ENCODE results near the gene TMEM131. TPM values are rescaled to one million over a fixed set of nuclear protein-coding genes. Genes with fewer than 3 reads are reported as not detected.
A peak's percentile ranks its signal among the peaks of the same experiment; 100 is the strongest.

The TMEM131 gene
- total RNA-seq, 1 experiment from 2014 or later: 18.3 TPM

DNA sequence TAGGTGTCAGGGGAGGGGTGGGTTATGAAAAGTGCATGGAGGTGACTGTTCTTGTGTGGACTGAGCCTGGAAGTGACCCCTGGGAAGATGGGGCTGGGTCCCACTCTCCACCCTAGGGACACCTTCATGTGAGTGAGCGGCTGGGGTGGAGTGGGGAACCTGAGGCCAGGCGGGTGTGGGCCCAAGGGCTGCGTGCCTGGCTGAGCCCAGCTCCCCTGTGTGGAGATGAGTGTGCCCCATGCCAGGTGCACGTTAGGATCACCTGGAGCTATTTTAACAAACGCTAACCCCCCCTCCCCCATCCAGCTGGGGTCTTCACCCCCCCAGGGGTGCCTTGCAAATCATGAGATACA is 255.9 kb downstream of the TMEM131 start:
- no peak for DNase-seq (ENCODE audit: low read depth)

- no peak for DNase-seq (ENCODE audit: low read depth)
Measured at GRCh38 chr2:97739020-97739892, 256.5 kb downstream of the TMEM131 start.

DNA sequence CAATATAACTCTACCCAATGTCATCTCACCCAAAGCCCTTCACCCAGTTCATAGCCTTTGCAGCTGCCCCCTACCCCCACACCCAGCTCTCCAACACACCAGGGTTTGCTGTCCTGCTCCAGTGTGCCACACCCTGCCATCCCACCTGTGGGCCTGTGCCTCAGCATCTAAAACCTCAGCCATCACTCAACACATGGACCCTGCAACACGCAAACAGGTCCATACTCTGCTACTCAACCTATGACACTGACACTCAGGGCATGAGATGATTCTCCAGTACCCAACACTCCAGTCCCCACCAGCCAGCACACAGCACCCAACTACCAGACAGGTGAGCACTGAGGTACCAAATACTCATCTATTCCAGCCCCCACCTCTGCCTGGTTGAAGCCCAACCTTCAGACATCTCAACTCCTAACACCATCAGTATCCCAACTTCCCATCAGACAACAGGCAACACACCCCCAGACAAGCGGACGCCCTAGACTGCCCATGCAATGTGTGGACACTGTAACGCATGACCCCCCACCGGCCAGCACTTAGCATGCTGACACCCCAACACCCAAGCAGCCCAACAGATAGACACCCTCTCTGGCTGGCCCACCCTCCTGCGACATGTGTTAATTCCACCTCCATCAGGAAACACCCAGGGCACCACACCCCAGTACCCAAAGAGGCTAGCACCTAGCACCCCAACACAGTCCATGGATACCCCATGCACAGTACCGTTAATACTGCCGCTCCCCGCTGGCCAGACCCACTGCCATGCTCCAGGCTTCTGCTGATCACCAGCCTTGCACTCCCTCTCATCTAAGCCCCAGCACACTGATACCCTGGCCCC is 257.3 kb downstream of the TMEM131 start:
- no peak for DNase-seq (ENCODE audit: low read depth)

DNA sequence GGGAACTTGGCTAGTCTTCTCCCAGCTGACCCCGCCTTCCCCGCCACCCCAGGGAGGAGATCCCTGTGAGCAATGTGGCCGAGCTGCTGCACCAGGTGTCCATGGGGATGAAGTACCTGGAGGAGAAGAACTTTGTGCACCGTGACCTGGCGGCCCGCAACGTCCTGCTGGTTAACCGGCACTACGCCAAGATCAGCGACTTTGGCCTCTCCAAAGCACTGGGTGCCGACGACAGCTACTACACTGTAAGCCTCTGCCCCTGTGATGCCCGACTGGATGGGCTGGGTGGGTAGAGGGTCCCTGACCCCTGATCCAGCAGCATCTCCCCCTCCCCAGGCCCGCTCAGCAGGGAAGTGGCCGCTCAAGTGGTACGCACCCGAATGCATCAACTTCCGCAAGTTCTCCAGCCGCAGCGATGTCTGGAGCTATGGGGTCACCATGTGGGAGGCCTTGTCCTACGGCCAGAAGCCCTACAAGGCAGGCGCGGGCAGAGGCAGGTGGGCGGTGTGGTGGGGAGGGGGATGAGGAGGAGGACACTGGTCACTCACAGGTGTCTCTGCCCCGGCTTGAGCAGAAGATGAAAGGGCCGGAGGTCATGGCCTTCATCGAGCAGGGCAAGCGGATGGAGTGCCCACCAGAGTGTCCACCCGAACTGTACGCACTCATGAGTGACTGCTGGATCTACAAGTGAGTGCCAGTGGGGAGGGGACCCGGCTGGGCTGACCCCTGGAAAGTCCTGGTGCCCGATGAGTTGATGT is 258.1 kb downstream of the TMEM131 start:
- no peak for DNase-seq (ENCODE audit: low read depth)

- DNase-seq (ENCODE audit: low read depth): no peak
Measured at GRCh38 chr2:97736608-97737330, 259.0 kb downstream of the TMEM131 start.

DNA sequence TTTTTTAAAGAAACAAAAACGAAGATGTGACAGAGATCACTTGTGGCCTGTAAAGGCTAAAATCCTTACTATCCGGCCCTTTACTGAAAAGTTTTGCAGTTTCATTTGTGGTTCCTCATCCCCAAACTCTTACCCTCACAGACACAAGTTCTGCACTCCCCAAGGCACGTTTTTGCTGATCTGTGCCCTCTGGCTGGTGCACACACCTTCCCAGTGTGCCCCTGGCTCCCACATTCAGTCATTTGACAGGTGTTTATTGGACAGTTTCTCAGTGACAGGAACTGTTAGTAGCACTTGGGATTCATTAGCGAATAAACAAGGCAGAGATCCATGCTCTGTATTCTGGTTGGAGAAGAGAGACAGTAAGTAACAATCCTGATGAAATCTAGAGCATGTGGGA is 259.6 kb downstream of the TMEM131 start:
- no peak for DNase-seq (ENCODE audit: low read depth)

DNA sequence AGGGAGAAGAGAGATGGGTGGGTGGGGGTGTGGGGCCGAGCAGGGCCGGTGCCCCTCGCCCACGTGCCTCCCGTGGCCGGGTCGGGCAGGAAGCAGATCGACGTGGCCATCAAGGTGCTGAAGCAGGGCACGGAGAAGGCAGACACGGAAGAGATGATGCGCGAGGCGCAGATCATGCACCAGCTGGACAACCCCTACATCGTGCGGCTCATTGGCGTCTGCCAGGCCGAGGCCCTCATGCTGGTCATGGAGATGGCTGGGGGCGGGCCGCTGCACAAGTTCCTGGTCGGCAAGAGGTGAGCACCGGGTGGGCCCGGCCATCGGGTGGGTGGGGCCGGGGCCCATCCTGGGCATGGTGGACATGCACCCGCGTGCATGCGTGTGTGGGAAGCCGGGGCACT is 260.6 kb downstream of the TMEM131 start:
- no peak for DNase-seq (ENCODE audit: low read depth)

- no peak for DNase-seq (ENCODE audit: low read depth)
Measured at GRCh38 chr2:97734061-97735051, 261.4 kb downstream of the TMEM131 start.

DNA sequence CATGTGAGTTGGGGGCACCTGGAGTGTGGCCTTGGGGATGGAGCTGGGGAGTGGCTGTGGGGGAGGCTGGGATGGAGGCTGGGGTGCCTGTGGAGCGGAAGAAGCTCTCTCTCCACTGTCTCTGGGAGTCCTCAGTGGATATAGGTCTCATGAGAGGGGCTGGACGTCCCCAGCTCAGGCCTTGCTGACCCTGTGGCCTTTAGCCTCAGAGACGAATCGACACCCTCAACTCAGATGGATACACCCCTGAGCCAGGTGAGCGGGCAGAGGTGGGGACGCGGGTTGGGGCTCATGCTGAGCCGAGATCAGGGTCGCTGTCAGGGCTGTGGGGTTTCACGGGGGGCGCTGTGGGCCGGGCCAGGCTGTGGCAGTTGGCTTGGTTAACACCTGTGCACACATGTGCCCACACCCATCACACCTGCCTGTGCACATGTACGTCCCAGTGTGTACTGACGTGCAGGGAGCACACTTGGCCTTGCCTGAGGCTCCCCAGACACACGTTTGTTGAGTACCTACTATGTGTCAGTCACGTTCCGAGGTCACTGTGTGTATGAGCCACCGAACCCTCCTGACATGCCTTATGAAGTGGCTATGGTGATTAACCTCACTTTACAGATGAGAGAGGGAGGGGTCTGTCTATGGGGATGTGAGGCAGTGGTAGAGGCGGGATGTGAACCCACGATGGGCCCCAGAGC is 262.3 kb downstream of the TMEM131 start:
- no peak for DNase-seq (ENCODE audit: low read depth)

DNA sequence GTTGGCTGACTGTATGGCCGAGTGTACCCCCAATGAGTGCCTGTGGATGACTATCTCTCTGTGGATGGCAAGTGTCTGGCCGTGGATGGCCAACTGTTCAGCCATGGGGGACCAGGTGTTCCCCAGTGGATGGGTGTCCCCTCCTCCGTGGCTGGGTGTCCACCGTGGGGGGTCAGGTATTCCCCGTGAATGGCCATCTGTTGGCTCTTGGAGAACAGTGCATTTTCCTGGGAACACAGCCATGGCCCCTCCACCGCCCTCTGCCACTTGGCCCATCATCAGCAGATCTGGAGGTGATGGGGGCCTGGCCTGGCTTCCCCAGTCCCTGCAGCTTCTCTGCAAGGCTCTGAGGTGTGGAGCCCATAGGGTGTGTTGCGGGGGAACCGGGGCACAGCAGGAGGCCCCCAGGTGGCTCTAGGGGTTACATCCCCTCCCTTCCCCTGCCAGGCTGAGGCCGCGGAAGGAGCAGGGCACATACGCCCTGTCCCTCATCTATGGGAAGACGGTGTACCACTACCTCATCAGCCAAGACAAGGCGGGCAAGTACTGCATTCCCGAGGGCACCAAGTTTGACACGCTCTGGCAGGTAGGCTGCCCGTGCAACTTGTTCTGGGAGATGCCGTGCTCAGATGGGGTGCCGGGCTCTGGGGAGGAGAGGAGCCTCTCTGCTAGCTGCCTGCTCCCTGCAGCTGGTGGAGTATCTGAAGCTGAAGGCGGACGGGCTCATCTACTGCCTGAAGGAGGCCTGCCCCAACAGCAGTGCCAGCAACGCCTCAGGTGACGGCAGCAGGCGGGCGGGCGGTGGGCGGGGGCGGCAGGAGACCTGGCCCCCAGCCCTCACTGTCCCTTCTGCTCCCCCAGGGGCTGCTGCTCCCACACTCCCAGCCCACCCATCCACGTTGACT is 263.1 kb downstream of the TMEM131 start:
- no peak for DNase-seq (ENCODE audit: low read depth)

DNA sequence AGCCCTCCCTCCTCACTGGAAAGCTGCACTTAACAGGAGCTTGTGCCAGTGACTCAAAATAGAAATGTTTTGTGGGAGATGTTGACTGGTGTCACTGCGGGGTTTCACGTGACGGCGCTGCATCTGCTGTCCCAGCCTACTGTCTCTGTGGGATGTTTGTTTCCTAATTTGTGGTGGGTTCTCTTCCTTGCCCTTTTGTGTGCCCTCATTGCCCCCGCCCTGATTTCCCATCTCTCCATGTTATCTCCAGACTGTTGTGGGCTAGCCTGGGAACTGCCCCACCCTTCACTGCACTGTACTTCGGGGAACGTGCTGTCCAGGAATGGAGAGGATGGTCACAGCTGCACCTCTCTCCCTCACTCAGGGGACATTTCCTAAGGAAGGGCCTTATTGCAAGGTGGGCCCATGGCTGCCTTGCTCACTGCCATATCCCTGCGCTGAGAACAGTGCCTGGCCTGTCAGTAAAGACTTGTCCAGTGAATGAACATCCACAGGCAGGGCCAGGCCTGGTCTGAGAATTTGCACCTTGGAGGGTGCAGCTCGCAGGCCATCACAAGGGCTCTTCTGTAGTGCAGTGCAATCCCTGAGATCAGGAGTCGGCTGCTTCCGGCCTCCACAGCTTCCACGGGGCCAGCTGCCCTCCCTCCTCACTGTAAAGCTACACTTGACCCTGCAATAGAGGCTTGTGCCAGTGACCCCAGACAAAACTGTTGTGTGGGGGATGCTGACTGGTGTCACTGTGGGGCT is 264.3 kb downstream of the TMEM131 start:
- no peak for DNase-seq (ENCODE audit: low read depth)

- peak; percentile 33 for DNase-seq (ENCODE audit: low read depth)
Measured at GRCh38 chr2:97730245-97730644, 265.5 kb downstream of the TMEM131 start.

DNA sequence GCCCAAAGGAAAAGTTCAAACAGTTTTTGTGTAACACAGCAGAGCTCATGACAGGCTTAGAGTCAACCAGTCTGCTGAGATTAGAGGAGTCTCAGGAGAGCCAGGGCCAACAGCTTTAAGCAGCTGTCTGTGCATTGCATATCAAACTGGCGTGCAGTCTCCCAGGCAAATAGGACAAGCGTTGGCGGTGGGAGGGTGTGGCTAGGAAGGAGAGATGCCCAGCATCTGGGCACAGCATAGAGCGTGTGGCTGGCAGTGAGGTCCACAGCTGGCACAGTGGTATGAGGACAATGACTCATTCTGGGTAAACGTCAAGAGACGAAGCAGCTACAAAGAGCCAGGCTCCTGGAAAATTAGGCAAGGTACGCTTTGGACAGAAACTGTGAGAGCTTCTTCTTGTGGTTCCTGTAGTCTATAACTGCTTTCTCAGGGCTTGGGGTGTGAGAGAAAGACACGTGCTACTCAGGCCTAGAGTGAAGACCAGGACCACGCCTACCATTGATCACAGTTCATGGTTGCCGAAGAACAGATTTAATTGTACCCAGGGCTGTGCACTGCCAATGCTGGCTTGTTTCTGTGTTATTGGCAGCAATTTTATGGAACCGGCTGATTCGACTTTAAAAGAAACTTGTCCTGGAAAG is 267.5 kb downstream of the TMEM131 start:
- peak; percentile 38 for DNase-seq (ENCODE audit: low read depth)

DNA sequence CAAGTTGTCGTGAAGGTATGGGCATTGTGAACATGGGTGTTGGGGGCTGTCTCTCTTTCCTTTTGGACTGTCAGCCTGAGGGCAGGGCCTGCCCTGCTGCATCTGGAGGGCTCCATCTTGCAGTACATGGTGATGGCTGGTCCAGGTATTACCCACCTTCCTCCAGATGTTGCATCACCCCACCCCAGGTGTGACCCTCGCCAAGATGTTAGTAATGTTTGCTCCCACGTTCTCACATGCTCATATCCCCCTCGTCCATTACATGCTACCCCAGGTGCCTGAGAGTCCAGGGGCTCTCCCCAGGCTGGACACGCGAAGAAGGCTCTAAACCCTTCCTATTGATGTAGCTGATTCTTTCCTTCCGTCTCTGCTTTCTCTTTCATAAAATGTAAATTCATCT is 268.5 kb downstream of the TMEM131 start:
- no peak for DNase-seq (ENCODE audit: low read depth)

- no peak for DNase-seq (ENCODE audit: low read depth)
Measured at GRCh38 chr2:97726261-97727064, 269.3 kb downstream of the TMEM131 start.

DNA sequence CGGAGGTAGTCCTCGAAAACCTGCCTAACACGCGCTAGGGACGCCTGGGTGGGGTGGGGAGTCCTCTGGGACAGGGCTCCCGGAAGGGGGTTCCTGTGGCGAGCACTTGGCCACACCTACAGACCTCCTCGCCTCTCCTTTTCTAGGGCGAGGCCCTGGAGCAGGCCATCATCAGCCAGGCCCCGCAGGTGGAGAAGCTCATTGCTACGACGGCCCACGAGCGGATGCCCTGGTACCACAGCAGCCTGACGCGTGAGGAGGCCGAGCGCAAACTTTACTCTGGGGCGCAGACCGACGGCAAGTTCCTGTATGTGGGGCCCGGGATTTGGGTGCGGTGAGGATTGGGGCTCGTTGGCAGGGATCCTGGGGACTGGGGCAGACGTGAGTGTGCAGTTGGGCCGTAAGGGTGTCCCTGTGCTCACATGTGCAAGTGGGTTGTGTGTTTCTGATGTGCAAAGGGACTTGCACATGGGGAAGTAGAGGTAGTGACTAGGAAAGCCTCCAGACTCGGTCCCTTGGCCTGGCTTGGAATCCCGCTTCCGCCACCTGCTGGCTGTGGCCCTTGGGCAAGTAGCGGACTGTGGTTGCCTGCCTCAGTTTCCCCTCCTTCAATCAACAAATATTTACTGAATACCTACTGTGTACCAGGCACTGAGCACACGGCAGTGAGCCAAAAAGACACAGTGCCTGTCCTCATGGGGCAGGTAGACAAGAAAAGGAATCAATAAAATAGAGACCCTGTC is 270.6 kb downstream of the TMEM131 start:
- no peak for DNase-seq (ENCODE audit: low read depth)
